Ovary (tissue), 3 donors: ENCODE results near the gene MAP6D1.

ENCODE experiments used
- EP300 ChIP-seq: sonication (generic); formaldehyde crosslinking; IDR thresholded peaks from one replicate; pipeline ENCODE4 v1.6.1; 2017; ENCODE audit warnings: antibody characterized with exemption
- POLR2A ChIP-seq: fragments of 450-650 bp; IDR thresholded peaks from one replicate; pipeline ENCODE4 v1.6.1; 2017; ENCODE audit warnings: antibody characterized with exemption, mild to moderate bottlenecking, moderate library complexity
- TF ChIP-seq, protein P1 (sequence below), 3 donors: fragments of 450-650 bp in 2 of 3; fragments of 200-600 bp in 1 of 3; IDR thresholded peaks; one replicate each; pipeline versions ENCODE4 v1.5.1 to v1.8.0; 2016 to 2022; ENCODE audit warnings: antibody characterized with exemption in 3 of 3, mild to moderate bottlenecking in 1 of 3
- donor health status: DM: no; HTN: no; CAD: no.

DNA sequence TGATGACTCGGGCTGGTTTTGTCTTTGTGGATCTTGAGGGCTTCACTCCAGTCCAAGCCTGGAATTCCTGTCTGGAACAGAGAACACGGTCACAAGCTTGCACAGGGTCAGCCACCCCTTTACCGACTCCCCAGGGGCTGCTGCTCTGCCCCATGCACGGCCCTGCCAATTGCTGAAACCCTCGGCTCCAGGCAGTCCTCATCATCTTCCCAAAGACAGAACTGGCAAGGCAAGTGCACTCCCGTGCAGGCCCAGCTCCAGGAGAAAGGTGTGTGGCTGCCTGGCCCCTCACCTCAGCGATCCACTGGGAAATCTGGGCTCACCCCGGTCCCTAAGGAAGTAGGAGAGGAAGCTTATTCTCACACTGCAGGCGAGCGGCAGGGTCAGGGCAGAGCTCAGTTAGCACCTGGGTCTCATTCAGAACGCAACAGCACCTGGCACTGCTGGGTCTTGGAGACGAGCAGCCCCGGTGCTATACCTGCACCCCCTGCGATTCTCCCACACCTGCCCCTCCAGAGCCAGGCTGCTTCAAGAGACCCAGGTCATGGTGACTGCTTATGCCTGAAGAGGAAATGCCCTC, 7.2 kb downstream of the MAP6D1 start:
- TF ChIP-seq, protein P1, sequence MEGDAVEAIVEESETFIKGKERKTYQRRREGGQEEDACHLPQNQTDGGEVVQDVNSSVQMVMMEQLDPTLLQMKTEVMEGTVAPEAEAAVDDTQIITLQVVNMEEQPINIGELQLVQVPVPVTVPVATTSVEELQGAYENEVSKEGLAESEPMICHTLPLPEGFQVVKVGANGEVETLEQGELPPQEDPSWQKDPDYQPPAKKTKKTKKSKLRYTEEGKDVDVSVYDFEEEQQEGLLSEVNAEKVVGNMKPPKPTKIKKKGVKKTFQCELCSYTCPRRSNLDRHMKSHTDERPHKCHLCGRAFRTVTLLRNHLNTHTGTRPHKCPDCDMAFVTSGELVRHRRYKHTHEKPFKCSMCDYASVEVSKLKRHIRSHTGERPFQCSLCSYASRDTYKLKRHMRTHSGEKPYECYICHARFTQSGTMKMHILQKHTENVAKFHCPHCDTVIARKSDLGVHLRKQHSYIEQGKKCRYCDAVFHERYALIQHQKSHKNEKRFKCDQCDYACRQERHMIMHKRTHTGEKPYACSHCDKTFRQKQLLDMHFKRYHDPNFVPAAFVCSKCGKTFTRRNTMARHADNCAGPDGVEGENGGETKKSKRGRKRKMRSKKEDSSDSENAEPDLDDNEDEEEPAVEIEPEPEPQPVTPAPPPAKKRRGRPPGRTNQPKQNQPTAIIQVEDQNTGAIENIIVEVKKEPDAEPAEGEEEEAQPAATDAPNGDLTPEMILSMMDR (IDR thresholded peaks at IDR 0.05) = no peak
- TF ChIP-seq POLR2A (no peak), EP300 (no peak)
